Tibial nerve (tissue), 3 donors: Measurements from ENCODE around the gene PET100.

Experiments
- POLR2A ChIP-seq, 2 donors: fragments of 450-650 bp; IDR thresholded peaks; one replicate each; pipeline ENCODE4 v1.6.1; 2017; ENCODE audit warnings: antibody characterized with exemption in 2 of 2, mild to moderate bottlenecking in 2 of 2, moderate library complexity in 2 of 2
- TF ChIP-seq, protein P1 (sequence below), 5 experiments: fragments of 200-600 bp in 3 of 5; fragments of 450-650 bp in 2 of 5; sonication (generic) in 3 of 5; IDR thresholded peaks; one replicate each; pipeline ENCODE4 v1.5.1; 2016 to 2019; ENCODE audit warnings: antibody characterized with exemption in 5 of 5, mild to moderate bottlenecking in 3 of 5, moderate library complexity in 2 of 5

DNA sequence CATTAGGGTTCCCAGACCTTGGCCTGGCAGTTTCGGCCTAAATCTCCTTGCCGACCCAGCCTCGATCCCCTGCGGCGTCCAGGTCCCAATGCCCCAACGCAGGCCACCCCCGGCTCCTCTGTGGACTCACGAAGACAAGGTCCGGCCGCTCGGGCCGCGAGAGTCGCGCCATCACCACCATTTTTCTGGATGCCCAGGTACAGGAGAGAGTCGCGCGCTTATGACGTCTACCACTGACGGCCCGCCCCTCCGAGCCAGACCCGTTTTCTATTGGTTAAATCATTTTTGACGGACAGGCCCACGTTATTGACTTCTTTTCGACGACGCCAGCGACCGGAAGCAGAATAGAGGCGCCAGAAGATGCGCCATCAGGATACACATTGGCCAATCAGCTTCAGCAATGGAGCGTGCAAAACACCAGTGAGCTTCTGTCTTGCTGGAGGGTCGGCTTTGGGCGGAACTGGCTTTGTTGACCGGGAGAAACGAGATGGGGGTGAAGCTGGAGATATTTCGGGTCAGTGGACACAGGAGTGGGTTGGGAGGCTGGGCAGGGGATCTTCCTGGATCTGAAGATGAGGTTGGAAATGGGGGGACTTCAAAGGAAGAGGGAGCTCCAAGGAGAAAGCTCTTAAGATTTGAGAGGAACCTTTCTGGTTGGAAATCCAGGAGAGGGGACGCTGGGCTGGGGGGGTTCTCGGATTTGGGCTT, at the start of gene PET100, which contains the start of gene XAB2:
- TF ChIP-seq, protein P1, sequence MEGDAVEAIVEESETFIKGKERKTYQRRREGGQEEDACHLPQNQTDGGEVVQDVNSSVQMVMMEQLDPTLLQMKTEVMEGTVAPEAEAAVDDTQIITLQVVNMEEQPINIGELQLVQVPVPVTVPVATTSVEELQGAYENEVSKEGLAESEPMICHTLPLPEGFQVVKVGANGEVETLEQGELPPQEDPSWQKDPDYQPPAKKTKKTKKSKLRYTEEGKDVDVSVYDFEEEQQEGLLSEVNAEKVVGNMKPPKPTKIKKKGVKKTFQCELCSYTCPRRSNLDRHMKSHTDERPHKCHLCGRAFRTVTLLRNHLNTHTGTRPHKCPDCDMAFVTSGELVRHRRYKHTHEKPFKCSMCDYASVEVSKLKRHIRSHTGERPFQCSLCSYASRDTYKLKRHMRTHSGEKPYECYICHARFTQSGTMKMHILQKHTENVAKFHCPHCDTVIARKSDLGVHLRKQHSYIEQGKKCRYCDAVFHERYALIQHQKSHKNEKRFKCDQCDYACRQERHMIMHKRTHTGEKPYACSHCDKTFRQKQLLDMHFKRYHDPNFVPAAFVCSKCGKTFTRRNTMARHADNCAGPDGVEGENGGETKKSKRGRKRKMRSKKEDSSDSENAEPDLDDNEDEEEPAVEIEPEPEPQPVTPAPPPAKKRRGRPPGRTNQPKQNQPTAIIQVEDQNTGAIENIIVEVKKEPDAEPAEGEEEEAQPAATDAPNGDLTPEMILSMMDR (IDR thresholded peaks at IDR 0.05): peak in 1 of 5 experiments; percentile 41
- peak in 1 of 2 donors; percentile 71 for TF ChIP-seq POLR2A (IDR thresholded peaks at IDR 0.05)
